Measurements from ENCODE around the gene CRB1.

Gene CRB1

DNA sequence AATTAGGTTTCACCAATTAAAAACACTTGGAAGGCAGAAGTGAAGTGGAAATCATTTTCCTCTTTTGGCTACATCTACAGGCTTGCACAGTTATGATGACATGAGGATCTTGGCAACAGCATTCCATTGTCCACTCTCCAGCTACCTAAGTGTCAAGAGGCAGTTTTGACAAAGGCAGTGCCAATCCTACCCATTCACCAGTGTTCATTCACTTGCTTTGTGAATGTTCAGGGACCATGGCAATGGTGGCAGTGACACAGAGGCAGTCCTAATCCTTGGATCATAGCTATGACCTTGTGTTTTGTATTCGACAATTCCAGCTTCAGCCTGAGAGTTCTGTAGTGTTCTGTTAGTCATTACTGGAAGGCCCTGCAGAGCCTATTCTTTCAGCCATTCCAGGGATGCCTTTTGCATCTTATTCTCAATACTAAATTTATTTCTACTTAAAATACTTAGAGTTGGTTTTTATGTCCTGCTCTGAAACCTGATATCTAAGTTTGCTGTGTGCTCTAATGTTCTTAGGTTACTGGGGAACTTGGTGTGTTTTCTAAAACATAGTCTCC lies 36.7 kb downstream of the CRB1 start:
- no peak for DNase-seq (ENCODE audit: low spot score)

- no peak for DNase-seq (ENCODE audit: low spot score)
These were observed 37.9 kb downstream of the CRB1 start for GRCh38 chr1:197305925-197306324.

- no peak for DNase-seq (ENCODE audit: low spot score)
These were observed 38.5 kb downstream of the CRB1 start for GRCh38 chr1:197306381-197307062.

GRCh38 chr1:197307136-197307535 lies 39.1 kb downstream of the CRB1 start:
- no peak for DNase-seq (ENCODE audit: low spot score)

- no peak for DNase-seq (ENCODE audit: low spot score)
These were observed 39.5 kb downstream of the CRB1 start for GRCh38 chr1:197307551-197307950.

DNA sequence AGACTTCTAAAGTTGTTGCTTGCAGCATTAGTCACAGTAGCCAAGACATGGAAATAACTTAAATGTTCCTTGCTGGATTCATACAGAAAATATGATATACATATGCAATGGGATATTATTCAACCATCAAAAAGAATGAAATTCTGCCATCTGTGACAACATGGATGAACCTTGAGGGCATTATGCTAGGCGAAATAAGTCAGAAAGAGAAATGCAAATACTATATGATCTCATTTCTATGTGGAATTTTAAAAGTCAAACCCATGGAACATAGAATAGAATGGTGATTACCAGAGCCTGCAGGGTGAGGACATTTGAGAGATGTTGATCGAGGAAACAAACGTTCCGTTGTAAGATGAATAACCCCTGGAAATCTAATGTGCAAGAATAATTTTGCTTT lies 43.0 kb downstream of the CRB1 start:
- no peak for DNase-seq (ENCODE audit: low spot score)

DNA sequence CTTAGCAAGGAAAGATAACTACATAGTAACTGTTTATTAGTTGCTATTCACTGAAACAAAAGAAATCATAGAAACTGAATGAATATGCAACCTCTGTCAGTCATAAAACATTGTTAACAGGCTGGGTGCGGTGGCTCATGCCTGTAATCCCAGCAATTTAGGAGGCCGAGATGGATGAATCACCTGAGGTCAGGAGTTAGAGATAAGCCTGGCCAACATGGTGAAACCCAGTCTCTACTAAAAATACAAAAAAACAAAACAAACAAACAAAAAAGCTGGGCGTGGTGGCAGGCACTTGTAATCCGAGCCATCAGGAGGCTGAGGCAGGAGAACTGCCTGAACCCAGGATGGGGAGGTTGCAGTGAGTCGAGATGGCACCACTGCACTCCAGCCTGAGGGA lies 44.1 kb downstream of the CRB1 start:
- DNase-seq (ENCODE audit: low spot score): no peak

GRCh38 chr1:197313713-197314112 lies 45.7 kb downstream of the CRB1 start:
- no peak for DNase-seq (ENCODE audit: low spot score)

DNA sequence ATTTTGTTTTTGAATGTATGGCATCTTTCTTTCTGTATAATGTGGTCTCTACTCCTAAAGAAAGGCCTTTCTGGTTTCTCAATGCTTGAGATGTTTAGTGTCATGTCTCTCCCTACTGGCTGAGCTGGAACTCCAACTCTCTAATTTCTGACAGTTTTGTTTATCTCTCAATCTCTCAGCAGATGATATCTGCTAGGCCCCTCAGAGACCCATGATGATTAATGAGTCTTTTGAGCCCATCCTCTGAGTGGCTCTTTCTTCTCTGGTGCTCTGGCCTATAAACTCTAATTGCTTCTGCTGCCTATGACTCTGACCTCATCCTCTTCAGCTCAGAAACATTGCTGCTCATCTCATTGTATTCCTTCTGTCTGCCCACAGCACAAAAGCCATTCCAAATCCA lies 46.6 kb downstream of the CRB1 start:
- no peak for DNase-seq (ENCODE audit: low spot score)

GRCh38 chr1:197319631-197320030 lies 51.6 kb downstream of the CRB1 start:
- no peak for DNase-seq (ENCODE audit: low spot score)

- DNase-seq (ENCODE audit: low spot score): no peak
These were observed 53.0 kb downstream of the CRB1 start for GRCh38 chr1:197320991-197321531.

DNA sequence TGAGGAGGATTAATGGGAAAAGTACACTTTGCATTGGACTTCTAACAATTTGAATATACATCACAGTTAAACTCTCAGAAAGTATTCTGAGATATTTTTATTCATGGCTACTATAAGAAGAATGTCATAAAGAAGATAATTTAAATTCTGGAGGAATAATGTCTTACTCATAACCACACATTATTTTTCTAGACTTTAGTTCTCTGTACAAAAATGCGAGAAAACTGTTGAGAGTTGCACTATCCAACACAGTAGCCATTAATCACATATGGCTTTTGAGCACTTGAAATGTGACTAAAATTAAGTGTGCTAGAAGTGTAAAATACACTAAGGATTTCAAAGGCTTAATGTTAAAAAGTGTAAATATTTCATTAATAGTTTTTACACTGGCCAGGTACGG lies 53.8 kb downstream of the CRB1 start:
- no peak for DNase-seq (ENCODE audit: low spot score)

DNA sequence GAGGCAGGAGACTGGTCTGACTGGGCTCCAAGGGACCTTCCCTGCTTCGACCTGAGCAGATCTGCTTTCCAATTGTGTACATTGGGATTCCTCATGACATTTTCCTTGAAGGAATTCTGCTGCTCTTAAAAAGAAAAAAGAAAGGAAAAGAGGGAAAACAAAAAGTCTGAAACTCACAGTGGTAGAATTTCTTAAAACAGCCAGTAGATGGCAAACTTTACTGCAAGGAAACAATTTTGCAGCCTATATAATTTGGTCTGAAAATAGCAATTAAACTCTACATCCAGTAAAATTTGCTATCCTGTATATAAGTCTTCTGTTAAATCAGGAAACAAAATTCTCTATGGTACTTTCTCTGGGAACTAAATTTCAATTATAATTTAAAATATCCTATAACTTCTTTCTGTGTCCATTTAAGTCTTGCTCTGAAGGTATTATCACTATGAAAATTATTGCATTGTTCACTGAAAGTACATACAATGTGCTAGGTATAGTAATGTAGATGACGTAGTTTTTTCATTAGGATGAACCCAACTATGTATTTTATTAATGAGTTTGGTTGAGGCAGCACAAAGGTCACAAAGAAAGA lies 59.8 kb downstream of the CRB1 start:
- DNase-seq (ENCODE audit: low spot score): no peak

- DNase-seq (ENCODE audit: low spot score): no peak
These were observed 62.2 kb downstream of the CRB1 start for GRCh38 chr1:197330213-197330612.

- DNase-seq (ENCODE audit: low spot score): no peak
These were observed 63.5 kb downstream of the CRB1 start for GRCh38 chr1:197331565-197331964.

GRCh38 chr1:197333041-197333440 lies 65.0 kb downstream of the CRB1 start:
- no peak for DNase-seq (ENCODE audit: low spot score)

GRCh38 chr1:197336571-197336970 lies 68.5 kb downstream of the CRB1 start:
- no peak for DNase-seq (ENCODE audit: low spot score)

DNA sequence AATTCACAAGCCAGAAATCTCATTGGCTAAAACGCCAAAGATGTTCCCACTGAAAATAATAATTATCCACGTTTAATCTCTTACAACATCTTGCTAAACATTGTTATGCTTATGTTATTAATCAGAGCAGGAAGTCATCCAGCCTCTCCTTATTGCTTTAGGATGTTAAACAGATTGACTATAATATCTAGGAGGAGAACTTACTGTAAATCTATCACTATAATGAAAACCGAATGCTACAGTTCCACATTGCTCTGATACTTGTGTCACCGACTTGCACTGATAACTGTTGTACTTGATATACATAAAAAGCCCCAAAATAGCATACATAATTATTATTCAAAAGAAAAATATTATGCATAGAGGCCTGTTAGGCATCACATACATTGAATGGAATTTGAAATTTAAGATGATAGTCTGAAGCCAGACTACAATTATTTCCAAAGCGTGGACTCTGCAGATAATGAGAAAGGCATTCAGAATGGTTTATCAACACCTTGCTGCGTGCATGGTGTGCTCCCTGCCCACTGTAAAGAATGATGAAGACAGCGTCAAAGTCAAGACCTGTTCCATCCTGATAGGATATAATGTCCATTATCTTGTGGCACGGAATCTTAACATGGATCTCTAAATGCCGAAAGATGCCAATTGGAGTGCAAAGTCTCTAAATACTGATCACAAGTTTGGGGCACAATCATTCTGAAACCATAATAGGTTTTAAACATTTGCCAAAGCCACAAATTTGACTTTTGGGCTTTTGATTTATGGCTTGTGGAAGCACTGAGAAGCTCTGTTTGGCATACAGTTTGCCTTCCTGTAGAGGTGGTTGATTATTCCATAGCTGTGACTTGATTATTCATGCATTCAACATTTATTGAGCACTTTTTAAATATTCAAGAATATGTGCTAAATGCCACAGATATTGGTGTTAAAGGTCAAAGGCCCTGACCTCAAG lies 71.3 kb downstream of the CRB1 start:
- no peak for DNase-seq (ENCODE audit: low spot score)

- no peak for DNase-seq (ENCODE audit: low spot score)
These were observed 73.6 kb downstream of the CRB1 start for GRCh38 chr1:197341626-197342025.

GRCh38 chr1:197342044-197342565 lies 74.1 kb downstream of the CRB1 start:
- no peak for DNase-seq (ENCODE audit: low spot score)

- no peak for DNase-seq (ENCODE audit: low spot score)
These were observed 74.6 kb downstream of the CRB1 start for GRCh38 chr1:197342669-197343068.

- no peak for DNase-seq (ENCODE audit: low spot score)
These were observed 75.7 kb downstream of the CRB1 start for GRCh38 chr1:197343663-197344273.

All from hematopoietic multipotent progenitor cell treated with erythropoietin and hydrocortisone succinate and interleukin-3 and kit ligand, for 15 days (in vitro differentiated cells).